Endothelial cell of coronary artery (primary cell): Measurements from ENCODE around the gene MYO1H. TPM values are rescaled to one million over a fixed set of nuclear protein-coding genes. Genes with fewer than 3 reads are reported as not detected.

Experiments used
- total RNA-seq: library from RNA; depleted of rRNA; stranded (reverse); fragments of >200 nt; gene quantifications from 2 replicates; pipeline ENCODE4 v1.2.3, GENCODE V29; 2014

MYO1H gene
- total RNA-seq, result not detected in 2 replicates

GRCh38 chr12:109347589-109347988 is at the start of gene MYO1H:
Gene MYO1H, plus strand, starts transcription at chr12:109347900. Its CDS starts 61 bp downstream, at chr12:109347961.

DNA sequence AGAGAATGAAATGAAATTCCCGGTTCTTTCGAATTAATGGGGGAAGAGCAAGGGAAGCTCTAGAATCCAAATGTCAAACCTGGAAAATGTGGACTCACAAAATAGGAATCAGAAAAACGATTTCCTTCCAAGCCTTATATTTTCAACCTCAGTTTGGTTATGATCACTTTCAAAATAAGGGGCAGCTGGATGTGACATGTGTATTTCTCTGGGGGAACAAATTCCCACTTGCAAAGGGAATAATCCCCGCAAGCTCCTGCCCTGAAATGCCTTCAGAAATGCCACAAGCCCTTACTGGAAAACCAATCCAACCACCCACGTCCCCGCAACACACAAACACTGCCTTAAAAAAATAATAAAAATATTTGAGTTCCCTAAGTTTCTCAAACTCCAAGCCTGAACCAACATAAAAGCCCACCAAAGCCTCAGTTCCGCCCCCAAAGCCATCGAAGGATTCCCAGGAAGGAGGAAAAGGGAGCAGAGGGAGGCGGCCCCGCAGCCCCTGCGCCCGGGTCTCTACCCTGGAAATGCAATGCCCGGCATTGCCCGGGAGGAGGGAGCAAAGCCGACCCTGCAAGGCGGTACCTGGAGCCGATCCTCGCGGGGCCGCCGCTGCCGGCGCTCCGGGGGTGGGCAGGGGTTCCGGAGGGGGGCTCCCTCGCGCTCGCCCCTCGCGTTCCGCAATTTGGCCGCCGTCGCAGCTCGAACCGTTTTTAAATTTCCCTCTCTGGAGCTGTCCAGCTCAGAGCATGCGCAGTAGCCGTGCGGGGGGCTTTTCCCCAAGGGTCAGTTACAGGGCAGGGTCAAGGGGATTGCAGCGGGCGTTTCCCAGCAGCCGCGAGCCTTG is 38.9 kb upstream of the MYO1H start, which contains the start of gene FOXN4:
Gene FOXN4, minus strand, starts transcription at position 751 of the 847 bp plus-strand sequence. CDS start 963 bp downstream, outside the sequence.

DNA sequence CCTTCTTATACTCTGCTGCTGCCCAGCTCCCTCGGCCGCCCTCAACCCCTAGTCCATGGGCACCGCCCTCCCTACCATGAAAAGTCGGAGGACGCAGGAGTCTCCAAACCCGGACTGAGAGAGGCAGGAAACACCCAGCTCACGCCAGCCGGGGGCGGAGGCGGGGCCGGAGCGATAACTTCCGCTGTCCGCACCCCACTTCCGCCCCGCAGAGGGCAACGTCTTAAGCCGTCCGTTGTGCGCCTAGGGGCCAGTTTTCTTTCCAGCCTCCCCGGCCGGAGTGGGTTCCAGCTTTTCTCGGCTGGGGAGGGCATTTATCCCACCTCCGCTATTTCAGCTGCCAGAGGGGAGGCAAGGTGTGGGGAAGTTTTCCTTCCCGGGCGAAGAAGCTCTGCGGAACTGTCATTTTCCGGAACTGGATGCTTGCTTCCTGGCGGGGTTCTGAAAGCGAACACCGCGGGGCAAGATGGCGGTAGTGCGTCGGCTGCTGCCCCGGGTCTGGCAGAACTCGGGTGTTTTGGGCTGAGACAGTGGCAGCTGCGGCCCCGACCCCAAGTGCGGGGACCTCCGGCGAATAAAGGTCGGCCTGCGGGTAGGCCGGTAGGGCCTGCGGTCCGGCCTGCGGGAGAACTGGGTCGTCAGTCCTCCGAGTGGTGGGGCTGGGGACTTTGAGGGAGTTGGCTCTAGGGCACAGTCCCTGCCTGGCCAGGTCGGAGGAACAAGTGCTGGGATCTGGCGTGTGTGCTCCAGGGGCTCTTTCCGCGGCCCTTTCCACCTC is 129.7 kb downstream of the MYO1H start, which contains the start of the genes KCTD10 and UBE3B:
Gene KCTD10, minus strand, starts transcription at position 116 of the 778 bp plus-strand sequence. Its CDS starts 38 bp downstream, at position 78.
Gene UBE3B, plus strand, starts transcription at position 450 of the 778 bp plus-strand sequence. CDS start 5,918 bp downstream, outside the sequence.

Other genes with a start within 250 kb of the MYO1H start
- gene ACACB, start 231.3 kb upstream of the MYO1H start, total RNA-seq, result 0.66 and 1.3 TPM in 2 replicates
- not detected in 2 replicates for gene FOXN4, start 38.6 kb upstream of the MYO1H start, total RNA-seq
- gene KCTD10, start 129.4 kb downstream of the MYO1H start, total RNA-seq, result 86.9 and 89.2 TPM in 2 replicates
- 24.9 and 37.4 TPM in 2 replicates for gene UBE3B, start 129.7 kb downstream of the MYO1H start, total RNA-seq
- gene MMAB, start 225.6 kb downstream of the MYO1H start, total RNA-seq, result 13.8 and 19.6 TPM in 2 replicates
- 7.4 and 8.2 TPM in 2 replicates for gene MVK, start 225.9 kb downstream of the MYO1H start, total RNA-seq